Measurements from ENCODE around the gene PIAS4.

Gene PIAS4

DNA sequence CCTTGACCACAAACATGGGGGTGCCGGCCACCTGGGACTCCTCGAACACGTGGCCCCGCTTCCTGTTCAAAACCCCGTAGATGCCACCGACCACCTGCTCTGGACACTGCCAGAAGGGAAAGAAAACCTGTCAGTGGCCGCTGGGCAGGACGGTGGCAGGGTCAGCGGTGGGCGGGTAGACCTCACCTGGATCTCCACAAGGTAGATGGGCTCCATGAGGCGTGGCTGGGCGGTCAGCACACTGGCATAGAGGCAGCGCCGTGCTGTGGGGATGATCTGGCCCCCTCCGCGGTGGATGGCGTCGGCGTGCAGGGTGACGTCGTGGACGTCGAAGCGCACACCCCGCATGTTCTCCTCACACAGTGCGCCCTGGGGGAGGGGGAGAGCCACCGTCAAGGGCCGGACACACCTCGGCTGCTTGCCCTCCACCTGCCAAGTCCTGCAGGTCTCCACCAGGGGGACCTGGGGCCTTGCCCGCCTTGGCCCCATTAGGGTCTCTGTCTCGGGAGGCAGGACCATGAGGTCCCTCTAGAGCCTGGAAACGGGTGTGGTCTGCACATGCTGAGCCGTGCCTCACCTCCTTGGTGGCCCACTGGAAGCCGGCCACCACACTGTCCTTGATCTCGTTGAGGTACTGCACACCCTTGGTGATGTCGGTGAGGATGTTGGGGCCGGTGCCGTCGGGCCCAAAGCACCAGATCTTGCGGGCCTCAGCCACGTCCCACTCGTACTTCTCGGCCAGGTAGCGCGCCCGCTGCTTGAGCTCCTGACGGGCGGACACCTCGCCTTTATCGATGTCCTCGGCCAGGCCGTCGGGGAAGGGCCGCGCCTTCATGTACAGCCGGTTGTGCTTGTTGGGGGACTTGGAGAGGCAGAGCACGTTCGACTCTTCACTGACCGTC, 30.0 kb upstream of the PIAS4 start:
- peak; percentile 33 to 43 for DNase-seq

DNA sequence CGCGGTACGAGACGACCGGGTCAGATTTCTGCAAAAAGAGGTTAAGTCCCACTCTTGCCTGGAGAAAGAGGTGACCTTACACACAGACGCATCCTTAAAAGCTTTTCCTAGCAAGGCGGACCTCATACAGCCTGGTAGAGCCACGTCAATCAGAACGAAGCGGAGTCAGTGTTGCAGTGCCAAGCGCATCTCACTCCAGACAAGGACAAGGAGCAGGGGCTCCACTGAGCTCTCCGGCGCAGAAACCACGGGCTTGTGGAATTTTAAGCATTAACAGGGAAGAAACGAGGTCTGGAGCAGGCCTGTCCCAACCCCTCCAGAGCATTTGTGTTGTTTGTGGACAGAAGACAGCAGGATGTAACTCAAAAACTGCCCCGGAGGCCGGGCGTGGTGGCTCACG, 29.4 kb upstream of the PIAS4 start:
- no peak for DNase-seq

DNA sequence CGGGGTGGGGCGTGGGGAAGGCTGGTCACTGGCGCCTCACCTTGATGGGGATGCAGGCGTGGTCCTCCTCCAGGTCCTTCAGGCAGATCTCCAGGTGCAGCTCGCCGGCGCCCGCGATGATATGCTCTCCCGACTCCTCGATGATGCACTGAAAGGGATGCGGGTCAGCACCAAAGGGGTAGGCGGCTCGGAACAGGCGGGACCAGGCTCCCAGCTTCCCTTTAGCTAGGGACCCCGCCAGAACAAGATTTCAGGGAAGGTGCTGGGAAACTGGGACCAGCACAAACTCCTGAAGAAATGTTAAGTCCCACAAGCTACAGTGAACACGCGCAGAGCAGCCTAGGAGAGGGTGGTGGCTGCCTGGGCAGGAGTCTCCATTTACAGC, 28.3 kb upstream of the PIAS4 start:
- DNase-seq: peak; percentile 30

DNA sequence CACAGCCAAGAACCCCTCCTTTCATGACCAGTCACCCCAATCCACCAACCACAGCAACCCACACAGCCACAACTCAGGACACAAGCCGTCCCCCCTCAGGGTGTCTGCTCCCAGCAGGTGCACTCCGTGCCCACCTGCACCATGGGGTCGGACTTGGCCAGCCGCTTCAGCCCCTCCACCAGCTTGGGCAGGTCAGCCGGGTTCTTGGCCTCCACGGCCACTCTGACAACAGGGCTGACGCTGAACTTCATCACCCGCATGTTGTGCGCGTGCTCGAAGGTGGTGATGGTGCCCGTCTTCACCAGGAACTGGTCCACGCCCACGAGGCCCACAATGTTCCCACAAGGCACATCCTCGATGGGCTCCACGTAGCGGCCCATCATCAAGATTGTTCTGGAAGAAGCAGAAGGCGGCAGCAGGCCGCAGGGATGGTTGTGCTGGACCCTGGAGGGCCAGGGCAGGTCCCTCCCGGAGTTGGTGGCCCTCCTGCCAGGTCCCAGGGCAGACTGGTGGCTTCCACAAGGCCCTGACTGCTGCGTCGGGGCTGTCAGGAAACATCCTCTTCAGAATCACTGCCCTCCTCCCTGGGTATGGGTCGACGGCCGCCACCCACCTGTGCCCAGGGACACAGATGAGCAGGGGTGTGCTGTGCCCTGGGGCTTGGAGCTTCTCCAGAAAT, 27.7 kb upstream of the PIAS4 start:
- peak; percentile 37 to 40 for DNase-seq

DNA sequence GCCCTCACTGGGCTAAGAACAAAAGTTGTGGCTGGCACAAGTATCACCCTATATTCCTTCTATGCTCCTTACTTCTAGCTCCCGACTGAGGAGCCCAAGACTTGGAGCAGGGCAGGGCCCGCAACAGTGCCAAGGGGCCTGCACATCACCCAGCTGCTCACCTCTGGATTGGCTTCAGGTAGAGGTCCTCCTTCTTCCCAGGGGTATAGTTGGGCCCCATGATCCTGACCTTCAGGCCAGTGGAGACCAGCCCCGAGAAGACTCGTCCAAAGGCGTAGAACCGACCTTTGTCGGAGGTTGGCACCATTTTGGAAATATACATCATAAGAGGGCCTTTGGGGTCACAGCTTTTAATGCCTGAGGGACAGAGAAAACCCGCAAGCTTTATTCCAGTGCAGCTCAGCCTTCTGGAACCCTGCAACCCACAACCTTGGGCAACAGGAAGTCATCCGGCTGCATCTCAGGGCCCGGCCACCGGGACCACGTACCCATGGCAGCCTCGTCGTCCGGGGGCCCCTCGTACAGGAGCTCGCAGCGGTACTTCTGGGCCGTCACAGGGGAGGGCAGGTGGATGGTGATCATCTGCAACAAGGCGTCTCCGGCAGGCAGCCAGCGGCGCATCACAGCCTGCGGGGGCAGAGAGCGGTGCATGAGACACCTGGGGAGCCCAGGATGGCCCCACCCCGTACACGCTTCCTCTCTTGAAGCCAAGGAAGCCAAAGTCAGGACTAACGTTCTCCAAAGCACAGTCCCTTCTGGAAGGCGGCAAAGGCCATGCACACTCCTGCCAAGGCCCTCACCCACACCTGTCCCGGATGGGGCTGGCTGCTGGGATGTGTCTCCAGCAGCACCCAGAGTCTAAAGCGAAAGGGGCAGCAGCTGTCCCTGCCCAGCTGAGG, 26.9 kb upstream of the PIAS4 start:
- DNase-seq: peak in 1 of 2 experiments; percentile 31

DNA sequence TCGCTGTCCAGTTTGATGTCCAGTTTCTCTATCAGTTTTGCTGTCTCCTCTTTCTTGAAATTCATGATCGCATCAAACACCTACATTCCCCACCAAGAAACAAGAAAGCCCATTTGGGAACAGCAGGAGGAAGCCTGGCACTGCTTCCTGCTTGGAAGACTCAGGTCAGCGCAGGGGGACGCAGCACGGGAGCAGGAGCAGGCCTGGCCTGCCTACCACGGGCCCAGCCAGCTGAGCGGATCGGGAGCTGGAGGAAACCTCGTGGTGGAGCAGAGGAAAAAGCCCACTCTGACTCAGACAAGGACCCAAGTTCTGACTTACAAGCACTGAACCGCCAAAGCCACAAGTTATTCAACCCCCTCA, 26.2 kb upstream of the PIAS4 start:
- peak in 1 of 2 experiments; percentile 27 for DNase-seq

DNA sequence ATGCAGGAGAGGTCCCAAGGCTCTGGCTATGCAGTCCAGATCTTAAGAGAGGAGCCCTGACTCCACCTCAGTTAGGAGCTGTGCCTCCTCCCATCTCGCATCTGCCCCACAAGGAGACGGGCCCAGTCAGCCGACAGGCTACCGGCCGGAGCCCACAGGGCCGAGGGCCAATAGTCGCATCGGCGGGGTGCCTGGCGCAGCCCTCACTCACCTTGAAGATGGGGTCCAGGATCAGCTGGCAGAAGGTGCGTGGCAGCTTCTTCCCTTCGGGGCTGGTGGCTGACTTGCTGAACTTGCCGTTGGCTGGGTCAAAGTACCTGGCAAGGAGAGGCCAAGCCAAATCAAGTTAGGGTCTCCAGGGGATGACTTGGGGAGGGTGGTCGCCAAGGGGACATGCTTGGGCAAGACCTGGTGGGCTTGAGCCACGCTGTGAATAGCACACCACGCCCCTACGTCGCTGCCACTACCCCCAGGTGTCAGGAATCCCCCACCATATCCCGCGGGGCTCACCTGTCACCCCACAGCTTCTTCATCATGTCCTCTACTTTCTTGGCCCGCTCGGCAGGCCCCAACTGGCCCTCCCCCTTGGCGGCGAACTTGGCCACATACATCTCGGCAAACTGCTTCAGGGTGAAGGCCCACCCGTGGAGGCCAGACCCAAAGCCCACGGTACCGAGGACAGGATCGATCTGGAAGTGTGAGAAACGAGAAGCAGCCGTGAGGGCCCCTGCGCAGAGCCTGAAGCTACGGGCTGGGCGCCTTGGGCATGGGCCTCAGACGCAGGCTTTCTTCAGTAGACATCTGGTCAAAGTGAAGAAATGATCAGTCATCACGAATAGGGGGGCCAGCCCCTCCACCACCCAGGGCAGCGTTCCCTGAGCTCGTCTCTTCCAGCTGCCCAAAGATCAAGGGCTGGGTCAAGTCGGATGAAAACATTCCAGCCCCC, 25.5 kb upstream of the PIAS4 start:
- peak; percentile 25 to 28 for DNase-seq

DNA sequence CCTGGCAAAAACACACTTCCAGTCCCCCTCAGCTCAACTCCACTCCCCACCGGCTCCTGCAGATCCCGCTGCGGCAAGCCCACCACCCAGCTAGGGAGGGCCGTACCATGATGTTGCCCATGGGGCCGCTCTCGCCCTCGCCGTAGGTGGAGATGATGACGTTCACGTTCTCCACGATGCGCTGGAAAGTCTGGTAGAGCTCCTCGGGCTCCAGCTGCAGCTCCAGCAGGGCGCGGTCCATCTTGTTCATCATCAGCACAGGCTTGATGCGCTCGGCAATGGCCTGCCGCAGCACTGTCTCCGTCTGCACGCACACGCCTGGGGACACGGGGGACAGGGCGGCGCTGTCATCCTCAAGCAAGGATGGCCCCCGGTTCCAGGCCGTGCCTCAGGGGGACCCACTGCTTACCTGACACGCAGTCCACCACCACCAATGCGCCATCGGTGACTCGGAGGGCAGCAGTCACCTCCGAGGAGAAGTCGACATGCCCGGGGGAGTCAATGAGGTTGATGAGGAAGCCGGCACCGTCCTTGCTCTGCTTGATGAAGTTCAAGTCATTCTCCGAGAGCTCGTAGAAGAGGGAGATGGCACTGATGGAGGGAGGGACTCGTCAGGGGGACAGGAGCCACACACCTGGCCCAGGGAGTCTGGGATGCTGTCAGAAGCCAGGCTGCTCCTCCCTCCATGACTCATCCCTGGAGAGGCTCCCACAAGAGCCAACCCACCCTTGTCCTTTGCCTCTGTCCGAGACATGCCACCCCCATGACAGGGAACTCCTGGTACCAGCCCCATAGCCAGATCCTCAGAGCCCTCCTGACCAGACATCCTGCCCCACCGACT, 24.6 kb upstream of the PIAS4 start:
- DNase-seq: peak; percentile 37 to 46

DNA sequence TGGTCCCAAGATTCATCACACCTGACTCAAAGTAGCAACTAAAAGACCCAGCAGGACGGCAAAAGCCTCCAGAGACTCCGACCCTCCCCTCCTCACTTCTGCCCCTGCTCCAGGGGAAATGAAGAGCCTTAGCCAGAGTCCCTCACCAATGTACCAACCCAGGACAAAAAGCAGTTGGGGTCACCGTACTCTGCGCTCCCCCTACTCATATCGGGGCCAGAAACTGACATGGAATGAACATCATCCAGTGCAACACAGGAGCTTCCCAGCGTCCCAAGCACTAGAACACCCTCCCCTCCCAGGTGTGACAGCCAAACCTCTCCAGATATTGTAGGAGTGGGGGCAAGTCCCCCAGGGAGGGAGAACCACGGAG, 24.0 kb upstream of the PIAS4 start:
- no peak for DNase-seq

DNA sequence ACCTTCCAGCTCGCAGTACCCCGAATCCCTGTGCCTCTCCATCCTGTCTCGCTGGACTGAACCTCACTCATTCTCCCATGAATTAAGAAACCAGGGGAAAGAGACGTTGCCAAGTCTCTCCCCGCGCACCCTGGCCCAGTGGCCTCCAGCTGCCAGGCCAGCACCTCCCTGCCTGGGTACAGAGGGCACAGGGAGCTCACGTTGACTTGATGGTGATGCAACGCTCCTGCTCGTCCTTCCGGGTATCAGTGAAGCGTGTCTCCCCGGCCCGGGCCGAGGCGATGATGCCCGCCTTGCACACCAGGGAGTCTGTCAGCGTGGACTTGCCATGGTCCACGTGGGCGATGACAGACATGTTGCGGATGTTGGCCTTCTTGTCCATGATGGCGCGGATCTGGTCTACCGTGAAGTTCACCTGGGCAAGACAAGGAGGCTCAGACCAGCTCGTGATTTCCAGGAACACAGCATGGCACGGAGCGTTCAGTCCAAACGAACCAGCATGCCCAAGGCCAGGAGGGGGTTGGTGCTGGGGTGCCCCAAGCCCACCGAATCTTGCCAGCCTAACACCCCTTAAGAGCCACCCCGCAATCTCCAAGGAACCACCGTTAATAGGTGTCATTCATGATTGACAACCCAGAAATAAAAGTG, 23.5 kb upstream of the PIAS4 start:
- DNase-seq: peak; percentile 49 to 58

DNA sequence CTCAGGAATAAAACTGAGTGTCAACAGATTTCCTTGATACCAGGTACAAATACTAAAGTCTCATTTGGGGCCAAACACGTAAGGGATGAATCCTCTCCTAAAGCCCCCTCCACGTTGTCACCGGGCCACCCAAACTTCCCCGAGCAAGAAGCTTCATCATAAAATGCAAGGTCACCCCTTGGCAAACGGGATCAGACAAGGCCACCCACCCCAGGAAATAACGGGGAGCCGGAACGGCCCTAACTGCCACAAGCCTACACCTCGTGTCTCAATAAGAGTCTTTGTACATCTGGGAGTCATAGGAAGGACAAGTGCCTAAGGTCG, 23.0 kb upstream of the PIAS4 start:
- DNase-seq: no peak

DNA sequence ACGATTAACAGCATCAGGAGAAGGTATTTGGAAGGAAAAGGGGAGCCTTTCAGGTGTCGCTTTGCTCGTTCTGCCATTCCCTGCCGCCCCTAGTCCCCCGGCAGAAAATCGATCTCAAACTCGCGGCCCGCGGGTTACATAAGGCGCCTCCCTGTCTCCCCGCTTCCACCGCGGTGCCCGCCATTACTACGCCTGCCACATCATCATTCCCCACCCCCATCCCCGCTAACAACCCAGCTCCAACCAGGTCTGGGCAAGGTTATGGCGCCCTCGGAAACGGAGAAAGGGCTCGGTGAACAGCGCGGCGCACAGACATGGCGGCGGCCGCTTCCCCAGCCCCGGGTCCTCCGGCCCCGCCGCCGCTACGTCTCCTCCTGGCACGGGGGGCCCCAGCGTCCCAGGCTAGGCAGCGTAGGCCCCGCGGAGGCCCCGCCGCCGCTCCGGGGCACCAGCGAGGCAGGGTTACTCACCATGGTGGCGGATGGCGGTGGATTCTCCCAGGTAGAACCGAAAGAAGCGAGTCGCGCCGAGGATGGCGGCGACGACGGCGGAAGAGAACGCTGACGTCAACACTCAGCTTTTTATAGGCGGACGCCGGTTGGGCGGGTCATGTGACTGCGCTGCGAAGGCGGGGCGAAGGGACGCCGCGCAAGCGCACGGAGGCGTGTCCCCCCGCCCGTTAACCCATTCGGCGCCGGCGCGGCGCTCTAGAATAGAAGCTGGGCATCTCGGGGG, 22.5 kb upstream of the PIAS4 start, which contains the start of gene EEF2:
EEF2 (minus strand) TSS at position 556 of the 735 bp plus-strand sequence; CDS start at position 473, 83 bp downstream.
- peak; percentile 93 for DNase-seq

DNA sequence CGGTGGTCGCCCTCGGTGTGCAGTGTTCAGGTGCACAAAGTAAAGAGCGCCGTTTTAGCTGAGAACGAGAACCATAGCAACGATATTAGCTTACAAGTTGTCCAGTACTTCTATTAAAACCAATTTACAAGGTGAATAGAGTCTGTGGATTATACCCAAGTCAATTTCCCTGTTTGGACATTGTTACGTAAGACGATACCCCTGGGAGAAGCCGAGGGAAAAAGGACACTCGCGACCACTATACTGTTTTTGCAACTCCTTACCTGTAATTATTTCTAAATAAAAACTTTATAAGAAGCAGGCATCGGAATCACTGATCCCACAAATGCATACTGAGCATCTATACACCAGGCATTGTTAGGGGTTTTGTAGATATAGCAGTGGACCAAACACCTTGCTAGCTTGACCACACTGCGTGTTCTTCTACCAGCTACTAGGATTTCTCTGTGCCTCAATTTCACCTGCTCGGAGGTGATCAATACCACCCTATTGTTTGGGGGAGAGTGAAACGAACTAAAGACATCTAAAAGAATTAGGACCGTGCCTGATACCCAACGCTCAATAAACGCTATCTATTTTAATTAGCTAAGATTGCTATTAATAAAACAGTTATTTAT, 21.8 kb upstream of the PIAS4 start:
- DNase-seq: no peak

DNA sequence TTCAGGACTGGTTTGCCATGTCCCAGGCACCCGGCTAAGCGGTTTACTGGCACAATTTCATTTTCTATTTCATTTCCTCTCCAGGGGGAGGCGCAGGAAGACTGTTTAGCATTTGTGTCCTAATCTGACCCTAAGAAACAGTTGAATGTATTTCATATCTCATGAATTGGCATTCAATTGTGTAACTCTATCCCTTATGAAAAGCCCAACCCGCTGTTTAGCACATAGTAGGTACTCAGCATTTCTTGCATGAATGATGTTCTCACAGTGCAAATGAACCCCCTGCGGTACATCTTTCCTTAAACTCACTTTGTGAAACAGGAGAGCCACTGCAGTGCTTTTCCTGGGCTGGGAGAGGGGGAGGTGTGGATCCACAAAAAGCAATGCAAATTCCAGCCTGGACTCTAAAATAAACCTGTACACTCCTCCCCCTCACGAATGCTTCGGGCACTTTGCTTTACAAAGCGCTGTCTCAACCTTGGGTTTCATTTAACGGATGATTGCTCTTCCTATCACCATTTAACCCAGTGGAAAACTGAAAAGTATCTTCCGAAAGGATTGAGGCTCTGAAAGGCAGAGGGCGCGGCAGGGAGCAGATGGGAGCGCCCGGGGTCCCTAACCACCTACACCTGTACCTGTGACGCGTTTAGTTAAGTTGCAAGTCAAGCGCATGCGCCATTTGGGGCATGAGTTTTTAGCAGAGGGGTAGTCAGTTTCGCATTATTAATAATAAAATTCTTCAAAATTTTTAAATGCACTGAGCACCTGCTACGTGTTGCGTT, 21.1 kb upstream of the PIAS4 start:
- DNase-seq: peak; percentile 70 to 73

DNA sequence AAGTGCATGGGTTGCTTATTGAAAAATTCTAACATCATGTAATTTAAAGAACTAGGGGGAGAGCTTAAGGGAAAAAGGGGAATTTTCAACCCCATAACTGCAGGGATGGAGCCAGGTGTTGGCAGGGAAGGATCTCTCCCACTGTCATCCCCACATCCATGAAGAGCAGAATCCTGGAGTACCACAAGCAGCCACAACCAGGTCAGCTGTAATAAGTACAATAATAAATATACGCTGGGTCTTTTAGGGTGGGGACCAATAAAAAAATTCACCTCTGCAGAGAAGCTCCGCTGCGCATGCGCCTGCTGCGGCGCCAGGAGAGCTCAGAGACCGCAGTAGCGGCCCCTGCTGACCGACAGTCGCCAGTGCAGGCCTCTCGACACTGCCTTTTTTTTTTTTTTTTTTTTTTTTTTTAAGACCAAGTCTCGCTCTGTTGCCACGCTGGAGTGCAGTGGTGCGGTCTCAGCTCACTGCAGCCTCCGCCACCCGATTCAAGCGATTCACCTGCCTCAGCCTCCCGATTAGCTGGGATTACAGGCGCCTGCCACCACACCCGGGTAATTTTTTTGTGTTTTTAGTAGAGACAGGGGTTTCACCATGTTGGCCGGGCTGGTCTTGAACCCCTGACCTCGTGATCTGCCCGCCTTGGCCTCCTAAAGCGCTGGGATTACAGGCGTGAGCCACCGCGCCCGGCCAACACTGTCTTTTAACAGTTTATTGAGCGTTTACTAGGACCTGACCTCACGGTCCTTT, 19.7 kb upstream of the PIAS4 start:
- peak; percentile 87 to 92 for DNase-seq

DNA sequence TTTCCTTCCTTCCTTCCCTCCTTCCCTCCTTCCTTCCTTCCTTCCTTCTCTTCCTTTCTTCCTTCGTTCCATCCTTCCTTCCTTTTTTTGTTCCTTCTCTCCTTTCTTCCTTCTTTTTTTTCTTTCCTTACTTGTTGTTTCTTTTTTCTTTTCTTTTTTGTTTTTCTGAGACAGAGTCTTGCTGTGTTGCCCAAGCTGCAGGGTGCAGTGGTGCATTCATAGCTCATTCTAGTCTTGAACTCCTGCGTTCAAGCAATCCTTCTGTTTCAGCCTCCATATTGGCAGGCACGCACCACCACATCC, 16.8 kb upstream of the PIAS4 start:
- DNase-seq: no peak

DNA sequence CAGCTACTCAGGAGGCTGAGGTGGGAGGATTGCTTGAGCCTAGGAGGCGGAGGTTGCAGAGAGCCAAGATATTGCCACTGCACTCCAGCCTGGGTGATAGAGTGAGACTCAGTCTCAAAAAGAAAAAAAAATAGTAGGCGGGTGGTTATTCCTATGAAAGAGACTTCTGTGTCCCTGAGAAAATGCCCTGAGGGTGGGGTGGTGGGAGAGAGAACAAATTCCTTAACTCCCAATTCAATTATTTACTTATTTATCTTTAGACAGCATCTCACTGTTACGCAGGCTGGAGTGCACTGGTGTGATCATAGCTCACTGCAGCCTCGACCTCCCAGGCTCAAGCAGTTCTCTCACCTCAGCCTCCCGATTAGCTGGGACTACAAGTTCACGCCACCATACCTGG, 11.9 kb upstream of the PIAS4 start:
- DNase-seq: no peak

Data from activated T-cell treated with anti-CD3 and anti-CD28 coated beads, Interleukin-2, amount 50 U/mL, for 48 hours (primary cell).